Skin epidermis (tissue), 12 donors: Measurements from ENCODE around the gene PIANP.

Experiments
- H3K27ac ChIP-seq, 21 experiments: fragments of 200-600 bp; sonication (generic) in 11 of 21; one replicate each; pipeline ENCODE4 v1.5.0; 2020; ENCODE audit warnings: mild to moderate bottlenecking in 3 of 21, inconsistent platforms in 2 of 21, moderate library complexity in 2 of 21
- H3K4me3 ChIP-seq, 7 experiments: fragments of 200-600 bp; sonication (generic) in 2 of 7; one replicate each; pipeline ENCODE4 v1.5.0; 2020; ENCODE audit warnings: inconsistent platforms in 2 of 7, mild to moderate bottlenecking in 2 of 7, moderate library complexity in 1 of 7

PIANP gene

GRCh38 chr12:6685814-6686213, 14.8 kb downstream of the PIANP start:
- Histone ChIP-seq H3K27ac (no peak overlapping the region), H3K4me3 (no peak overlapping the region)

GRCh38 chr12:6684609-6685008, 16.0 kb downstream of the PIANP start:
- H3K27ac ChIP-seq, result no peak overlapping the region
- no peak overlapping the region for H3K4me3 ChIP-seq

GRCh38 chr12:6676962-6677361, 23.7 kb downstream of the PIANP start:
- Histone ChIP-seq H3K27ac (no peak overlapping the region), H3K4me3 (no peak overlapping the region)

GRCh38 chr12:6672143-6672542, 28.5 kb downstream of the PIANP start:
- no peak overlapping the region for H3K4me3 ChIP-seq

GRCh38 chr12:6667559-6668210, 32.9 kb downstream of the PIANP start:
- no peak overlapping the region for H3K4me3 ChIP-seq

More at GRCh38 chr12:6672143-6672542, 28.5 kb downstream of the PIANP start:
- no peak overlapping the region for H3K27ac ChIP-seq

GRCh38 chr12:6666211-6666610, 34.4 kb downstream of the PIANP start:
- no peak overlapping the region for H3K4me3 ChIP-seq
- no peak overlapping the region for H3K27ac ChIP-seq

More at GRCh38 chr12:6667559-6668210, 32.9 kb downstream of the PIANP start:
- no peak overlapping the region for H3K27ac ChIP-seq

- no peak overlapping the region for H3K4me3 ChIP-seq
- H3K27ac ChIP-seq, result no peak overlapping the region
These were observed 35.7 kb downstream of the PIANP start for GRCh38 chr12:6664902-6665301.

GRCh38 chr12:6662906-6663742, 37.5 kb downstream of the PIANP start, which contains the start of gene ING4:
Gene ING4, minus strand, starts transcription at chr12:6663119. Its CDS starts 18 bp downstream, at chr12:6663101.
- peak within 1 kb of the TSS; percentile 64 to 83 (median 70) for H3K4me3 ChIP-seq
- H3K27ac ChIP-seq, result peak within 1 kb of the TSS; percentile 24 to 84 (median 76)

GRCh38 chr12:6662602-6662905, 38.1 kb downstream of the PIANP start:
- Histone ChIP-seq H3K4me3 (peak overlapping the region; percentile 64 to 83 (median 70)), H3K27ac (peak overlapping the region in 20 of 21 experiments; percentile 40 to 84 (median 74))

- Histone ChIP-seq H3K27ac (no peak overlapping the region), H3K4me3 (no peak overlapping the region)
These were observed 46.6 kb downstream of the PIANP start for GRCh38 chr12:6653987-6654386.

GRCh38 chr12:6653342-6653741, 47.3 kb downstream of the PIANP start:
- Histone ChIP-seq H3K27ac (no peak overlapping the region), H3K4me3 (no peak overlapping the region)

- Histone ChIP-seq H3K4me3 (no peak overlapping the region), H3K27ac (no peak overlapping the region)
These were observed 48.2 kb downstream of the PIANP start for GRCh38 chr12:6652391-6652790.

GRCh38 chr12:6650832-6651231, 49.8 kb downstream of the PIANP start:
- Histone ChIP-seq H3K4me3 (no peak overlapping the region), H3K27ac (no peak overlapping the region)

GRCh38 chr12:6647083-6647604, 53.5 kb downstream of the PIANP start, which contains the start of gene ACRBP:
Gene ACRBP, minus strand, starts transcription at chr12:6647432. Its CDS starts 66 bp downstream, at chr12:6647366.
- Histone ChIP-seq H3K27ac (peak within 1 kb of the TSS in 18 of 21 experiments; percentile 6 to 70 (median 44)), H3K4me3 (peak within 1 kb of the TSS; percentile 10 to 35 (median 23))

GRCh38 chr12:6646276-6647082, 54.1 kb downstream of the PIANP start:
- H3K27ac ChIP-seq, result peak overlapping the region in 18 of 21 experiments; percentile 6 to 70 (median 44)
- peak overlapping the region; percentile 10 to 35 (median 23) for H3K4me3 ChIP-seq

GRCh38 chr12:6644903-6645302, 55.7 kb downstream of the PIANP start:
- no peak overlapping the region for H3K4me3 ChIP-seq
- H3K27ac ChIP-seq, result peak overlapping the region in 10 of 21 experiments; percentile 4 to 78 (median 64)

- peak overlapping the region in 13 of 21 experiments; percentile 4 to 78 (median 62) for H3K27ac ChIP-seq
These were observed 56.4 kb downstream of the PIANP start for GRCh38 chr12:6644257-6644596.

More at GRCh38 chr12:6644257-6644596, 56.4 kb downstream of the PIANP start:
- no peak overlapping the region for H3K4me3 ChIP-seq
